Heart left ventricle (tissue), 16 donors: Measurements from ENCODE around the gene HOATZ. TPM values are rescaled to one million over a fixed set of nuclear protein-coding genes. Genes with fewer than 3 reads are reported as not detected.

Experiments
- ATAC-seq, 4 donors: fragments of 200-7000 bp; cut with Tn5 transposase; one replicate each; pipeline ENCODE4 v1.9.1; 2020 to 2022; ENCODE audit warnings: moderate library complexity in 4 of 4, mild to moderate bottlenecking in 3 of 4, moderate number of reproducible peaks in 1 of 4
- DNase-seq, 5 donors: peaks; one replicate each; pipeline ENCODE4 v3.0.0-alpha.2; 2020
- H3K27ac ChIP-seq, 12 donors: fragments of 200-600 bp; sonication (generic) in 4 of 12; one replicate each; pipeline versions ENCODE4 v1.5.0 to v1.8.0; 2016 to 2022; ENCODE audit warnings: mild to moderate bottlenecking in 2 of 12
- H3K27me3 ChIP-seq, 9 donors: fragments of 200-600 bp; sonication (generic) in 2 of 9; one replicate each; pipeline versions ENCODE4 v1.5.1 to v1.8.0; 2016 to 2022; ENCODE audit warnings: mild to moderate bottlenecking in 3 of 9
- H3K36me3 ChIP-seq, 9 donors: fragments of 200-600 bp; sonication (generic) in 2 of 9; one replicate each; pipeline versions ENCODE4 v1.5.0 to v1.8.0; 2018 to 2022; ENCODE audit warnings: mild to moderate bottlenecking in 2 of 9
- H3K4me1 ChIP-seq, 12 donors: fragments of 200-600 bp; sonication (generic) in 4 of 12; one replicate each; pipeline versions ENCODE4 v1.5.0 to v1.8.0; 2016 to 2022; ENCODE audit warnings: mild to moderate bottlenecking in 3 of 12
- H3K4me3 ChIP-seq, 12 donors: fragments of 200-600 bp; sonication (generic) in 4 of 12; one replicate each; pipeline versions ENCODE4 v1.5.0 to v1.8.0; 2017 to 2022; ENCODE audit warnings: mild to moderate bottlenecking in 9 of 12, moderate library complexity in 4 of 12
- H3K9me3 ChIP-seq, 12 donors: fragments of 200-600 bp; sonication (generic) in 4 of 12; one replicate each; pipeline versions ENCODE4 v1.5.0 to v1.8.0; 2016 to 2022; ENCODE audit warnings: mild to moderate bottlenecking in 1 of 12
- POLR2A ChIP-seq, 2 donors: fragments of 450-650 bp; IDR thresholded peaks; one replicate each; pipeline ENCODE4 v1.6.1; 2017; ENCODE audit warnings: antibody characterized with exemption in 2 of 2, mild to moderate bottlenecking in 2 of 2, moderate library complexity in 2 of 2
- WGBS, 4 donors: extraction: QIAGEN DNeasy Blood & Tissue Kit in 2 of 4; methylation state at CpG; one replicate each; pipeline versions ENCODE4 v1.1.5 to v1.1.7; 2013 to 2018; 5-methylcytosine and 5-hydroxymethylcytosine counted together
- intact Hi-C, 10 donors: fragments of 100-400 bp; cut with DNase I; formaldehyde crosslinking; loops; one replicate each; pipeline versions ENCODE4 v1.11.1 to v1.14.2; 2022
- polyA plus RNA-seq, 2 donors: library from polyadenylated mRNA; stranded (reverse); fragments of 200-250 nt; gene quantifications; one replicate each; pipeline ENCODE4 v1.2.3, GENCODE V29; 2013
- total RNA-seq, 9 donors: library from RNA; depleted of rRNA in 2 of 9; stranded (reverse); fragments of >200 nt in 2 of 9; fragmentation: NEBNext Ultra II Directional in 3 of 9; extraction: Animal tissue kit (Norgen Biotek cat#: 25700) in 3 of 9; gene quantifications; one replicate each; pipeline versions ENCODE4 v1.1.0 to v1.2.4, GENCODE V29; 2016 to 2023
- TF ChIP-seq, protein P1 (sequence below), 12 donors: fragments of 200-600 bp; sonication (generic) in 4 of 12; IDR thresholded peaks; one replicate each; pipeline versions ENCODE4 v1.5.0 to v1.8.0; 2018 to 2022; ENCODE audit warnings: antibody characterized with exemption in 12 of 12, mild to moderate bottlenecking in 5 of 12
- donor health status: ischemic (EF 13 %, LVEDD 7.1; RV severe dilation, severe dysfunction).
- donor health status: healthy with polysubstance abuse.
- donor health status: DM: no; HTN: yes; CAD: no.
- donor health status: DM: no; HTN: no; CAD: no.
- donor health status: ischemic (EF 25% LVEDD 6.9; RV normal size, moderate dysfunction).
- donor health status: ischemic (EF 25% LVEDD 5.7; RV mildly dilated, moderate dysfunction).
- donor health status: healthy.
- donor health status: DM: yes; HTN: yes; CAD: no.
- donor health status: ischemic (EF 35%, LVEDD 5.7; RV mildly dilated, moderate dysfunction).
- donor health status: nonischemic (EF 11% LVEDD 7.7; RV severe dilation, severe dysfunction).
- donor health status: DM: yes; HTN: yes; CAD: no.
- donor health status: PGD.
- donor health status: ischemic (EF 29% LVEDD 5.4; RV normal size, mild dysfunction).
- donor health status: nonischemic (EF 23%, LVEDD 6.1; RV moderate dilation, normal function).

The HOATZ gene
- total and polyA plus RNA-seq, 11 donors: not detected

DNA sequence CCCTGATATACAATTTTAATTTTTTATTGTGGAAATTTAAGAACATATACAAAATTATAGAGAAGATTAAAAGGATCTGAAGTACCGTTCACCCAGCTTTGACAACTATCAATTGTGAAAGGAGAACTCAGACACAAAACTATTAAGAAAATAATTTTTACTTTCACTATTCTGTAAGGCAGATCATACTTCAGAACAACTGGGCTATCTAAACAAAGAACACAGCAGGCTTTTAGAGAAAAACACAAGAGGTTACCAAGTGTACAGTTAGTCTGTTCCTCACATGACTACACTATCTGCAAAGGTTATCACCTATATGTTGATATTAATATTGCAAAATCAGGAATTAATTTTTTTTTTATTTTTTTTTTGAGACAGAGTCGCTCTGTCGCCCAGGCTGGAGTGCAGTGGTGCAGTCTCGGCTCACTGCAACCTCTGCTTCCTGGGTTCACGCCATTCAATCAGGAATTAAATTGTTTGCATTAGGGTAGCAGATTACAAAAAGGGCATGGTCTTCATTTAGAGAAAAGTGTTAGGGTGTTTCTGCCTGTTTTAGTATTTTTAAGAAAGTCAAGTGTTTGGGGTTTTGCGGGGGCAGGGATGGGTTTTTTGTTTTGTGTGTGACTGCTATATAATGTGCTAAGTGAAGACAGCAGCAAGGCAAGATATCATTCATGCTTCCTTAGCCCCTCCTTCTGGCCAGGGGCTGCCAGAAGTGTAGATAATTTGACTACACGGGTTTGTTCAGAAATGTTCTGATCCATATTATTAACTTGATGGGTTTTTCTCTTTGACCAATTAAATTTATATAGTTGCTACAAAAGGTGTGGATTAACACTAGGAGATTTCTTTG lies 60.0 kb downstream of the HOATZ start:
- WGBS, 4 donors: 32 to 49% (median 40%) methylated on average over 7 of the region's 7 CpGs
- Histone ChIP-seq H3K4me1 (peaks cover 0 to 26% (median 10%) of the 10 kb centered on the region in 12 donors), H3K9me3 (no peaks in the 10 kb centered on the region), H3K4me3 (peak overlapping the region in 9 of 12 donors; percentile 9 to 49 (median 36)), H3K27me3 (no peaks in the 10 kb centered on the region), H3K27ac (peak overlapping the region; percentile 10 to 75 (median 68)), H3K36me3 (no peaks in the 10 kb centered on the region)
- ATAC-seq: peak in 3 of 4 donors; percentile 17 to 26 (median 24)
- TF ChIP-seq, protein P1, sequence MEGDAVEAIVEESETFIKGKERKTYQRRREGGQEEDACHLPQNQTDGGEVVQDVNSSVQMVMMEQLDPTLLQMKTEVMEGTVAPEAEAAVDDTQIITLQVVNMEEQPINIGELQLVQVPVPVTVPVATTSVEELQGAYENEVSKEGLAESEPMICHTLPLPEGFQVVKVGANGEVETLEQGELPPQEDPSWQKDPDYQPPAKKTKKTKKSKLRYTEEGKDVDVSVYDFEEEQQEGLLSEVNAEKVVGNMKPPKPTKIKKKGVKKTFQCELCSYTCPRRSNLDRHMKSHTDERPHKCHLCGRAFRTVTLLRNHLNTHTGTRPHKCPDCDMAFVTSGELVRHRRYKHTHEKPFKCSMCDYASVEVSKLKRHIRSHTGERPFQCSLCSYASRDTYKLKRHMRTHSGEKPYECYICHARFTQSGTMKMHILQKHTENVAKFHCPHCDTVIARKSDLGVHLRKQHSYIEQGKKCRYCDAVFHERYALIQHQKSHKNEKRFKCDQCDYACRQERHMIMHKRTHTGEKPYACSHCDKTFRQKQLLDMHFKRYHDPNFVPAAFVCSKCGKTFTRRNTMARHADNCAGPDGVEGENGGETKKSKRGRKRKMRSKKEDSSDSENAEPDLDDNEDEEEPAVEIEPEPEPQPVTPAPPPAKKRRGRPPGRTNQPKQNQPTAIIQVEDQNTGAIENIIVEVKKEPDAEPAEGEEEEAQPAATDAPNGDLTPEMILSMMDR (IDR thresholded peaks at IDR 0.05): no peak
- no peak for TF ChIP-seq POLR2A (IDR thresholded peaks at IDR 0.05)
- DNase-seq: no peak
- intact Hi-C loops: no loop called here

DNA sequence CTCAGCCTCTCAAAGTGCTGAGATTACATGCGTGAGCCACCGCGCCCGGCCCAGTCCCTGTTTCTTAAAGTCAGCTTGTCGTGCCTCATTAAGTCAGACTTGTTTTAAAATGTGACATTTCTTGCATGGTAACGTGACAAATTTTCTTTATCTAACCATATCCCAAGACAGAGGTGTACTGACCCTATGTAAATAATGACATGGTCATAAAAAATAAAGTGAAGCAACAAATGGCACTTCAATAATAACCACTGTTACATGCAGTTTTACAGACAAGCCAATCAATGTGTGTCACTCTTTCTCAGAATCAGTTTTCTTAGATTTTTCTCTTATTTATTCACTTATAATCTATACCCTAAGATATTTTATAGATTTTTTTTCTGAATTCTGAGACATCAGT lies 61.2 kb downstream of the HOATZ start:
- no peak for ATAC-seq
- Histone ChIP-seq H3K27me3 (no peaks in the 10 kb centered on the region), H3K27ac (no peak overlapping the region), H3K36me3 (no peaks in the 10 kb centered on the region), H3K4me3 (no peak overlapping the region), H3K9me3 (no peaks in the 10 kb centered on the region), H3K4me1 (peaks cover 0 to 26% (median 10%) of the 10 kb centered on the region in 12 donors)
- TF ChIP-seq POLR2A (IDR thresholded peaks at IDR 0.05): no peak
- TF ChIP-seq, protein P1 (IDR thresholded peaks at IDR 0.05): no peak
- intact Hi-C loops: no loop called here
- 91 to 97% (median 95%) methylated on average over 6 of the region's 6 CpGs for WGBS, 4 donors
- DNase-seq: no peak

DNA sequence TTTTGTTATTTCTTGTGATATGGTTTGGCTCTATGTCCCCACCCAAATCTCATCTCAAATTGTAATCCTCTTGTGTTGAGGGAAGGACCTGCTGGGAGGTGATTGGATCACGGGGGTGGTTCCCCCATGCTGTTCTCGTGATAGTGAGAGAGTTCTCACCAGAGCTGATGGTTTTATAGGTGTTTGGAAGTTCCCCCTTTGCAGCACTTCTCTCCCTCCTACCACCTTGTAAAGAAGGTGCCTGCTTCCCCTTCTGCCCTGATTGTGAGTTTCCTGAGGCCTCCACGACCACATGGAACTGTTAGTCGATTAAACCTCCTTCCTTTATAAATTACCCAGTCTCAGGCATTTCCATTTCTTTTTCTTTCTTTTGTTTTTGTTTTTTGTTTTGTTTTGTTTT lies 63.2 kb downstream of the HOATZ start:
- intact Hi-C loops: no loop called here
- H3K4me3 ChIP-seq: no peak overlapping the region
- TF ChIP-seq, protein P1 (IDR thresholded peaks at IDR 0.05): no peak
- TF ChIP-seq POLR2A (IDR thresholded peaks at IDR 0.05): no peak
- no peak overlapping the region for H3K27ac ChIP-seq
- DNase-seq (no peak), ATAC-seq (no peak)
- peaks cover 0 to 28% (median 10%) of the 10 kb centered on the region in 12 donors for H3K4me1 ChIP-seq
- no peaks in the 10 kb centered on the region for H3K27me3 ChIP-seq
- H3K9me3 ChIP-seq: no peaks in the 10 kb centered on the region
- WGBS, 4 donors: 71 to 86% (median 80%) methylated on average over 4 of the region's 4 CpGs
- no peaks in the 10 kb centered on the region for H3K36me3 ChIP-seq

DNA sequence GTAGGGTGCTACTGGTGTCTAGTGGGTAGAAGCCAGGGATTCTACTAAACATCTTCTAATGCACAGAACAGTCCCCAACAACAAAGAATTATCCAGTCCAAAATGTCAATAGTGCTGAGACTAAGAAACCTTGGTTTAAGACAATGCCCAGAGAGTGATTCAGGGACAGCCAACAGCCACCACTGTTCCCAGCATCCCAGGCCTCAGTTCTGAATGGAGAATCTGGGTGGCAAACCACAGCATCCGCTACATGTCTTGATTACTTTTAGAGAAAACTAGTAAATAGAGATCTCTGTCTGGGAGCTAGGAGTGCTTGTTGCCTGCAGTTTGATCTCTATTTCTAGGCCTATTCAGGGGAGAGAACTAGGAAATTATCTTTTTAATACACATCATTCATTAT lies 66.8 kb downstream of the HOATZ start:
- no peak for ATAC-seq
- intact Hi-C loops: no loop called here
- H3K27ac ChIP-seq: no peak overlapping the region
- H3K36me3 ChIP-seq: no peaks in the 10 kb centered on the region
- no peaks in the 10 kb centered on the region for H3K9me3 ChIP-seq
- no peaks in the 10 kb centered on the region for H3K27me3 ChIP-seq
- no peak for TF ChIP-seq POLR2A (IDR thresholded peaks at IDR 0.05)
- TF ChIP-seq, protein P1 (IDR thresholded peaks at IDR 0.05): no peak
- no peak for DNase-seq
- H3K4me1 ChIP-seq: peaks cover 0 to 5% (median 0%) of the 10 kb centered on the region in 12 donors
- no peak overlapping the region for H3K4me3 ChIP-seq
- WGBS, 4 donors: 92 to 98% (median 97%) methylated on average over 1 of the region's 1 CpG
